OCI-LY1 (cell line): ENCODE measurements around the gene EPHA1.
"Not testable (repeated sequence)": the region's sequence is repeated elsewhere in the genome, so short reads cannot be mapped to it uniquely, and the experiment has no call there.

ENCODE experiments used
- H2AFZ ChIP-seq: fragments of 200-600 bp; sonication (generic), shearing (Covaris generic); 2 replicates; pipeline ENCODE4 v1.6.0; 2014; ENCODE audit warnings: antibody characterized with exemption, mild to moderate bottlenecking, low read length
- H3F3A ChIP-seq: fragments of 200-600 bp; sonication (generic), shearing (Covaris generic); 2 replicates; pipeline ENCODE4 v1.6.0; 2014; ENCODE audit warnings: mild to moderate bottlenecking, antibody characterized with exemption, low read length, moderate library complexity; ENCODE audit not compliant: insufficient read depth
- H3K27ac ChIP-seq: fragments of 200-600 bp; sonication (generic); 2 replicates; pipeline ENCODE4 v1.5.1; 2014; ENCODE audit warnings: low read length, mixed run types, mild to moderate bottlenecking, low read depth; ENCODE audit not compliant: poor library complexity, severe bottlenecking
- H3K27me3 ChIP-seq: fragments of 200-600 bp; sonication (generic); 2 replicates; pipeline ENCODE4 v1.6.0; 2014; ENCODE audit warnings: antibody characterized with exemption, mild to moderate bottlenecking, low read length, moderate library complexity; ENCODE audit not compliant: insufficient read depth
- H3K36me3 ChIP-seq: fragments of 200-600 bp; sonication (generic); 2 replicates; pipeline ENCODE4 v1.6.1; 2014; ENCODE audit warnings: mild to moderate bottlenecking, antibody characterized with exemption, low read length, moderate library complexity, mixed read lengths; ENCODE audit not compliant: insufficient read depth
- H3K4me1 ChIP-seq: fragments of 200-600 bp; sonication (generic); 2 replicates; pipeline ENCODE4 v1.5.1; 2014; ENCODE audit warnings: mild to moderate bottlenecking, low read length, moderate library complexity; ENCODE audit not compliant: insufficient read depth, severe bottlenecking
- H3K4me2 ChIP-seq: fragments of 200-600 bp; sonication (generic), shearing (Covaris generic); 2 replicates; pipeline ENCODE4 v1.6.1; 2014; ENCODE audit warnings: low read length
- H3K4me3 ChIP-seq: fragments of 200-600 bp; sonication (generic); 2 replicates; pipeline ENCODE4 v1.5.1; 2014; ENCODE audit warnings: low read length, low read depth, mild to moderate bottlenecking, mixed read lengths; ENCODE audit not compliant: poor library complexity, severe bottlenecking
- H3K79me2 ChIP-seq: fragments of 200-600 bp; shearing (Covaris generic); 2 replicates; pipeline ENCODE4 v1.6.1; 2016; ENCODE audit warnings: mixed run types, low read length, mixed read lengths; ENCODE audit not compliant: insufficient read depth
- H3K9ac ChIP-seq: fragments of 200-600 bp; sonication (generic), shearing (Covaris generic); 2 replicates; pipeline ENCODE4 v1.6.1; 2014; ENCODE audit warnings: mild to moderate bottlenecking, low read length, mixed read lengths
- H3K9me2 ChIP-seq: fragments of 200-600 bp; sonication (generic), shearing (Covaris generic); 2 replicates; pipeline ENCODE4 v1.6.1; 2014; ENCODE audit warnings: low read depth, mild to moderate bottlenecking, low read length, mixed read lengths
- H3K9me3 ChIP-seq: fragments of 200-600 bp; shearing (Covaris generic); 2 replicates; pipeline ENCODE4 v1.6.1; 2014; ENCODE audit warnings: low read length, mixed read lengths
- H4K20me1 ChIP-seq: fragments of 200-600 bp; sonication (generic), shearing (Covaris generic); 2 replicates; pipeline ENCODE4 v1.6.0; 2016; ENCODE audit warnings: mild to moderate bottlenecking, low read length; ENCODE audit not compliant: insufficient read depth
- EZH2 ChIP-seq: fragments of 200-600 bp; sonication (generic), shearing (Covaris generic); IDR thresholded peaks from 2 replicates; pipeline ENCODE4 v1.8.0; 2017; ENCODE audit warnings: borderline replicate concordance, mixed run types, mild to moderate bottlenecking, antibody characterized with exemption, low read length, moderate library complexity, mixed read lengths
- TF ChIP-seq, protein P1 (sequence below): fragments of 200-600 bp; sonication (generic), shearing (Covaris generic); IDR thresholded peaks from 2 replicates; pipeline ENCODE4 v1.5.1; 2017; ENCODE audit warnings: mild to moderate bottlenecking, antibody characterized with exemption, low read length, moderate library complexity, mixed read lengths

Gene EPHA1

DNA sequence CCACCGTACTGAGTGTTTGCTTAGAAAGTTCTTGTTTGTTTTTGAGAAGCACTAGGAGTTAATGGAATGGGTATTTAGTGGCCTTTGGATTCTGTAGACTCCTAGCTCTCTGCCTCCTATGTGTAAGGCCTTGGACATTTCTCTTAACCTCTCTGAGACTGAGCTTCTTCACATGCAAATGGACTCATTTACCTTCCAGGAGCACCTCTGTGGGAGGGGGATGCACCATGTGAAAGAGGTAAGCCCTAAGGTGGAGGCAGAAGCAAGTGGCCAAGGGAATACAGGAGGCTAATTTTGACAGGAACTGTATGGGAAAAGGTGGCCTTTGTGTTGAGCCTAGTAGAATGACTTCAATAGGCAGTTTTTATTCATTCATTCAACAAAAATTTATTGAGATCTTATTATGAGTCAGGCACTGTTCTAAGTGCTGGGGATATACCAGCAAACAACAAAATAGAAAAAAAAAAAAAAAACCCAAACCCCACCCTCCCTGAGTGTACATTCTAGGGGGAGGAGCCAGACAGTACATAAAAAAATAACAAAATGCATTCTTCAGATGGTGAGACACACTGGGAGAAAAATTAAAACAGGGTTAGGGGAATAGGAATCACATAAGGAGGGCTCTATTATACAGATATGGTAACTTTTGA lies 9.2 kb upstream of the EPHA1 start:
- Histone ChIP-seq H3K27me3 (no peaks in the 10 kb centered on the region; the same call in 1 of the 2 replicates), H3F3A (no peaks in the 10 kb centered on the region), H3K9me2 (no peaks in the 10 kb centered on the region), H2AFZ (no peak overlapping the region), H3K9ac (no peak overlapping the region), H3K4me2 (no peak overlapping the region), H3K4me1 (no peaks in the 10 kb centered on the region), H3K36me3 (no peaks in the 10 kb centered on the region), H3K4me3 (no peak overlapping the region), H3K27ac (no peak overlapping the region), H3K79me2 (no peaks in the 10 kb centered on the region), H4K20me1 (no peaks in the 10 kb centered on the region), H3K9me3 (no peaks in the 10 kb centered on the region)
- no peak for TF ChIP-seq EZH2
- TF ChIP-seq, protein P1, sequence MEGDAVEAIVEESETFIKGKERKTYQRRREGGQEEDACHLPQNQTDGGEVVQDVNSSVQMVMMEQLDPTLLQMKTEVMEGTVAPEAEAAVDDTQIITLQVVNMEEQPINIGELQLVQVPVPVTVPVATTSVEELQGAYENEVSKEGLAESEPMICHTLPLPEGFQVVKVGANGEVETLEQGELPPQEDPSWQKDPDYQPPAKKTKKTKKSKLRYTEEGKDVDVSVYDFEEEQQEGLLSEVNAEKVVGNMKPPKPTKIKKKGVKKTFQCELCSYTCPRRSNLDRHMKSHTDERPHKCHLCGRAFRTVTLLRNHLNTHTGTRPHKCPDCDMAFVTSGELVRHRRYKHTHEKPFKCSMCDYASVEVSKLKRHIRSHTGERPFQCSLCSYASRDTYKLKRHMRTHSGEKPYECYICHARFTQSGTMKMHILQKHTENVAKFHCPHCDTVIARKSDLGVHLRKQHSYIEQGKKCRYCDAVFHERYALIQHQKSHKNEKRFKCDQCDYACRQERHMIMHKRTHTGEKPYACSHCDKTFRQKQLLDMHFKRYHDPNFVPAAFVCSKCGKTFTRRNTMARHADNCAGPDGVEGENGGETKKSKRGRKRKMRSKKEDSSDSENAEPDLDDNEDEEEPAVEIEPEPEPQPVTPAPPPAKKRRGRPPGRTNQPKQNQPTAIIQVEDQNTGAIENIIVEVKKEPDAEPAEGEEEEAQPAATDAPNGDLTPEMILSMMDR: no peak

GRCh38 chr7:143416565-143417149 lies 8.0 kb upstream of the EPHA1 start:
- no peak for TF ChIP-seq EZH2
- TF ChIP-seq, protein P1: peak; percentile 97
- Histone ChIP-seq H3K4me3 (no peak overlapping the region), H4K20me1 (no peaks in the 10 kb centered on the region), H2AFZ (no peak overlapping the region), H3K4me1 (no peaks in the 10 kb centered on the region), H3K4me2 (no peak overlapping the region), H3K9me3 (no peaks in the 10 kb centered on the region), H3K9me2 (no peaks in the 10 kb centered on the region), H3K79me2 (no peaks in the 10 kb centered on the region), H3K27me3 (no peaks in the 10 kb centered on the region; the same call in 1 of the 2 replicates), H3K27ac (no peak overlapping the region), H3F3A (no peaks in the 10 kb centered on the region), H3K9ac (no peak overlapping the region), H3K36me3 (no peaks in the 10 kb centered on the region)

- TF ChIP-seq, protein P1: no peak
- TF ChIP-seq EZH2: no peak
- no peaks in the 10 kb centered on the region for H3F3A ChIP-seq
- H3K27me3 ChIP-seq: no peaks in the 10 kb centered on the region; the same call in 1 of the 2 replicates
- H3K4me2 ChIP-seq: no peak overlapping the region
- H3K79me2 ChIP-seq: no peaks in the 10 kb centered on the region
- no peaks in the 10 kb centered on the region for H4K20me1 ChIP-seq
- H3K9me3 ChIP-seq: no peaks in the 10 kb centered on the region
- no peaks in the 10 kb centered on the region for H3K36me3 ChIP-seq
- H3K4me1 ChIP-seq: no peaks in the 10 kb centered on the region
- no peak overlapping the region for H3K4me3 ChIP-seq
- no peak overlapping the region for H2AFZ ChIP-seq
- H3K9me2 ChIP-seq: no peaks in the 10 kb centered on the region
- H3K9ac ChIP-seq: no peak overlapping the region
- H3K27ac ChIP-seq: no peak overlapping the region
Measured at GRCh38 chr7:143415742-143416397, 7.2 kb upstream of the EPHA1 start.

- H3K36me3 ChIP-seq, H3K4me1 ChIP-seq, H3K27me3 ChIP-seq, H3F3A ChIP-seq, H3K9me2 ChIP-seq, H3K4me3 ChIP-seq, H3K27ac ChIP-seq, H3K9ac ChIP-seq, H2AFZ ChIP-seq, H3K79me2 ChIP-seq, H3K9me3 ChIP-seq, H3K4me2 ChIP-seq, H4K20me1 ChIP-seq: not testable (repeated sequence)
Measured at GRCh38 chr7:143415209-143415608, 6.6 kb upstream of the EPHA1 start.
